Measurements from ENCODE around the gene BEND7. TPM values are rescaled to one million over a fixed set of nuclear protein-coding genes. Genes with fewer than 3 reads are reported as not detected.

BEND7 gene
- 25.8 and 27.4 TPM in 2 replicates for polyA plus RNA-seq (2013)

GRCh38 chr10:13528875-13529713, at the start of gene BEND7:
BEND7 (minus strand) TSS chr10:13529014; CDS start chr10:13528533, 481 bp downstream.
- Histone ChIP-seq H3K9ac (ENCODE audit: low read length) (peak within 1 kb of the TSS; percentile 85), H3K27ac (ENCODE audit: low read depth, low read length) (peak within 1 kb of the TSS; percentile 54), H2AFZ (ENCODE audit: insufficient read depth, low read length, poor library complexity) (peak within 1 kb of the TSS; percentile 92), H3K23ac (ENCODE audit: low read length) (no peak within 1 kb of the TSS), H3K4me2 (ENCODE audit: low read length) (peak within 1 kb of the TSS; percentile 93), H3K9me3 (ENCODE audit: insufficient read depth, low read depth, low read length) (no peaks in the 10 kb centered on the region), H2BK5ac (ENCODE audit: low read depth, low read length, poor library complexity) (peak within 1 kb of the TSS; percentile 89), H2BK120ac (ENCODE audit: insufficient read depth, low read length, poor library complexity) (peak within 1 kb of the TSS; percentile 87), H2BK12ac (ENCODE audit: low read length) (peak within 1 kb of the TSS; percentile 62), H3K4ac (ENCODE audit: low read depth, low read length) (peak within 1 kb of the TSS; percentile 78), H3K4me3 (ENCODE audit: low read depth, low read length) (peak within 1 kb of the TSS; percentile 85), H3K36me3 (ENCODE audit: control insufficient read depth in 1 of 2, insufficient read depth in 2 of 2, low read length in 2 of 2) (peaks cover 3 to 6% of the 10 kb centered on the region in 2 experiments), H3K18ac (ENCODE audit: low read length) (peak within 1 kb of the TSS; percentile 93), H4K91ac (ENCODE audit: low read depth, low read length) (peak within 1 kb of the TSS; percentile 97), H4K8ac (ENCODE audit: low read depth, low read length) (peak within 1 kb of the TSS; percentile 94), H3K27me3 (ENCODE audit: insufficient read depth, low read length) (no peaks in the 10 kb centered on the region), H2AK5ac (ENCODE audit: low read length) (peak within 1 kb of the TSS; percentile 47), H3K14ac (ENCODE audit: low read length) (peak within 1 kb of the TSS; percentile 97), H4K12ac (ENCODE audit: low read depth, low read length) (peak within 1 kb of the TSS; percentile 96), H3K4me1 (ENCODE audit: control insufficient read depth in 1 of 2, insufficient read depth in 2 of 2, low read length in 2 of 2) (peaks cover 7% of the 10 kb centered on the region in 2 experiments), H3K79me1 (ENCODE audit: low read length) (peaks cover 12% of the 10 kb centered on the region), H3K79me2 (ENCODE audit: control insufficient read depth, insufficient read depth, low read length, poor library complexity) (peaks cover 6% of the 10 kb centered on the region)
- WGBS (ENCODE audit: extremely low coverage, insufficient coverage, insufficient read length): no CpG with 5 or more reads among the region's 98 CpGs
- peak in 1 of 2 donors; percentile 52 for DNase-seq

DNA sequence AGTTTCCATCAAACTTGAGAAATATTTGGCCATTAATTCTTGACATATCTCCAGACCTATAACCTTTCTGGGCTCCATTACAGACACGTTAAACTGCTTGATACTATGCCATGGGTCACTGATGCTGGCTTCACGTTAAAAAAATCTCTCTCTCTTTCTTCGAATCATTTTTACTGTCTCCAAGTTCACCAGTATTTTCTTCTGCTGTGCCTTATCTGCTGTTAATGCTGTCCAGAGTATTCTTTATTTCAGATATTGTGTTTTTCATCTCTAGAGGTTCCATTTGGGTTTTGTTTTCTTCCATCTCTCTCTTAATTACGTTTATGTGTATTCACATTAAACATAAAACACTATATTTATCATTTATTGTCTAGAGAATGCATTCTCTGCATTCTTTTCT, 45.1 kb upstream of the BEND7 start:
- H3K27ac ChIP-seq (ENCODE audit: low read depth, low read length): no peak overlapping the region
- H3K4me1 ChIP-seq (ENCODE audit: control insufficient read depth in 1 of 2, insufficient read depth in 2 of 2, low read length in 2 of 2): no peaks in the 10 kb centered on the region
- no peak overlapping the region for H3K18ac ChIP-seq (ENCODE audit: low read length)
- no peak overlapping the region for H2BK5ac ChIP-seq (ENCODE audit: low read depth, low read length, poor library complexity)
- no peaks in the 10 kb centered on the region for H3K79me2 ChIP-seq (ENCODE audit: control insufficient read depth, insufficient read depth, low read length, poor library complexity)
- no peak overlapping the region for H2BK12ac ChIP-seq (ENCODE audit: low read length)
- H3K9me3 ChIP-seq (ENCODE audit: insufficient read depth, low read depth, low read length): no peaks in the 10 kb centered on the region
- no peak overlapping the region for H3K9ac ChIP-seq (ENCODE audit: low read length)
- H3K23ac ChIP-seq (ENCODE audit: low read length): no peak overlapping the region
- H4K8ac ChIP-seq (ENCODE audit: low read depth, low read length): no peak overlapping the region
- no peaks in the 10 kb centered on the region for H3K36me3 ChIP-seq (ENCODE audit: control insufficient read depth in 1 of 2, insufficient read depth in 2 of 2, low read length in 2 of 2)
- H2BK120ac ChIP-seq (ENCODE audit: insufficient read depth, low read length, poor library complexity): no peak overlapping the region
- H3K4ac ChIP-seq (ENCODE audit: low read depth, low read length): no peak overlapping the region
- no peak overlapping the region for H4K91ac ChIP-seq (ENCODE audit: low read depth, low read length)
- H3K79me1 ChIP-seq (ENCODE audit: low read length): no peaks in the 10 kb centered on the region
- no peaks in the 10 kb centered on the region for H3K27me3 ChIP-seq (ENCODE audit: insufficient read depth, low read length)
- DNase-seq: no peak
- H2AFZ ChIP-seq (ENCODE audit: insufficient read depth, low read length, poor library complexity): no peak overlapping the region
- H3K14ac ChIP-seq (ENCODE audit: low read length): no peak overlapping the region
- H4K12ac ChIP-seq (ENCODE audit: low read depth, low read length): no peak overlapping the region
- no CpG with 5 or more reads among the region's 4 CpGs for WGBS (ENCODE audit: extremely low coverage, insufficient coverage, insufficient read length)
- no peak overlapping the region for H3K4me3 ChIP-seq (ENCODE audit: low read depth, low read length)
- no peak overlapping the region for H2AK5ac ChIP-seq (ENCODE audit: low read length)
- H3K4me2 ChIP-seq (ENCODE audit: low read length): no peak overlapping the region

- no peak for DNase-seq
- Histone ChIP-seq H2BK12ac (ENCODE audit: low read length) (no peak overlapping the region), H3K79me2 (ENCODE audit: control insufficient read depth, insufficient read depth, low read length, poor library complexity) (no peaks in the 10 kb centered on the region), H3K79me1 (ENCODE audit: low read length) (no peaks in the 10 kb centered on the region), H3K14ac (ENCODE audit: low read length) (no peak overlapping the region), H3K23ac (ENCODE audit: low read length) (no peak overlapping the region), H4K8ac (ENCODE audit: low read depth, low read length) (no peak overlapping the region), H4K91ac (ENCODE audit: low read depth, low read length) (no peak overlapping the region), H2BK120ac (ENCODE audit: insufficient read depth, low read length, poor library complexity) (no peak overlapping the region), H3K27ac (ENCODE audit: low read depth, low read length) (no peak overlapping the region), H3K4me3 (ENCODE audit: low read depth, low read length) (no peak overlapping the region), H2BK5ac (ENCODE audit: low read depth, low read length, poor library complexity) (no peak overlapping the region), H3K27me3 (ENCODE audit: insufficient read depth, low read length) (no peaks in the 10 kb centered on the region), H2AFZ (ENCODE audit: insufficient read depth, low read length, poor library complexity) (no peak overlapping the region), H3K36me3 (ENCODE audit: control insufficient read depth in 1 of 2, insufficient read depth in 2 of 2, low read length in 2 of 2) (no peaks in the 10 kb centered on the region), H3K4me2 (ENCODE audit: low read length) (no peak overlapping the region), H3K9me3 (ENCODE audit: insufficient read depth, low read depth, low read length) (no peaks in the 10 kb centered on the region), H4K12ac (ENCODE audit: low read depth, low read length) (no peak overlapping the region), H3K4ac (ENCODE audit: low read depth, low read length) (no peak overlapping the region), H3K18ac (ENCODE audit: low read length) (no peak overlapping the region), H3K4me1 (ENCODE audit: control insufficient read depth in 1 of 2, insufficient read depth in 2 of 2, low read length in 2 of 2) (no peaks in the 10 kb centered on the region), H3K9ac (ENCODE audit: low read length) (no peak overlapping the region), H2AK5ac (ENCODE audit: low read length) (no peak overlapping the region)
- WGBS (ENCODE audit: extremely low coverage, insufficient coverage, insufficient read length): no CpG with 5 or more reads among the region's 5 CpGs
Observed at GRCh38 chr10:13571541-13571940, 42.7 kb upstream of the BEND7 start.

GRCh38 chr10:13567030-13567429, 38.2 kb upstream of the BEND7 start:
- Histone ChIP-seq H3K27me3 (ENCODE audit: insufficient read depth, low read length) (no peaks in the 10 kb centered on the region), H4K12ac (ENCODE audit: low read depth, low read length) (no peak overlapping the region), H3K14ac (ENCODE audit: low read length) (no peak overlapping the region), H2BK12ac (ENCODE audit: low read length) (no peak overlapping the region), H2AK5ac (ENCODE audit: low read length) (no peak overlapping the region), H3K4ac (ENCODE audit: low read depth, low read length) (no peak overlapping the region), H3K79me2 (ENCODE audit: control insufficient read depth, insufficient read depth, low read length, poor library complexity) (no peaks in the 10 kb centered on the region), H3K36me3 (ENCODE audit: control insufficient read depth in 1 of 2, insufficient read depth in 2 of 2, low read length in 2 of 2) (no peaks in the 10 kb centered on the region), H3K79me1 (ENCODE audit: low read length) (no peaks in the 10 kb centered on the region), H3K27ac (ENCODE audit: low read depth, low read length) (no peak overlapping the region), H3K4me3 (ENCODE audit: low read depth, low read length) (no peak overlapping the region), H4K8ac (ENCODE audit: low read depth, low read length) (no peak overlapping the region), H3K4me2 (ENCODE audit: low read length) (no peak overlapping the region), H3K9me3 (ENCODE audit: insufficient read depth, low read depth, low read length) (peaks cover 5% of the 10 kb centered on the region), H2BK120ac (ENCODE audit: insufficient read depth, low read length, poor library complexity) (no peak overlapping the region), H2AFZ (ENCODE audit: insufficient read depth, low read length, poor library complexity) (no peak overlapping the region), H3K4me1 (ENCODE audit: control insufficient read depth in 1 of 2, insufficient read depth in 2 of 2, low read length in 2 of 2) (no peaks in the 10 kb centered on the region), H4K91ac (ENCODE audit: low read depth, low read length) (no peak overlapping the region), H3K9ac (ENCODE audit: low read length) (no peak overlapping the region), H3K18ac (ENCODE audit: low read length) (no peak overlapping the region), H2BK5ac (ENCODE audit: low read depth, low read length, poor library complexity) (no peak overlapping the region), H3K23ac (ENCODE audit: low read length) (no peak overlapping the region)
- WGBS (ENCODE audit: extremely low coverage, insufficient coverage, insufficient read length): no CpG with 5 or more reads among the region's 1 CpG
- DNase-seq: peak in 1 of 2 donors; percentile 16

Measured in trophoblast cell (in vitro differentiated cells and primary cell).